GM19099 (cell line): Measurements from ENCODE around the gene CNPY1.
"Not testable (repeated sequence)": the region's sequence is repeated elsewhere in the genome, so short reads cannot be mapped to it uniquely, and the experiment has no call there.

Experiments used
- POLR2A ChIP-seq: IDR thresholded peaks from 3 replicates; pipeline ENCODE4 v1.6.1; 2011; ENCODE audit warnings: low read depth; ENCODE audit not compliant: insufficient read length; ENCODE audit errors: extremely low read depth

The CNPY1 gene

DNA sequence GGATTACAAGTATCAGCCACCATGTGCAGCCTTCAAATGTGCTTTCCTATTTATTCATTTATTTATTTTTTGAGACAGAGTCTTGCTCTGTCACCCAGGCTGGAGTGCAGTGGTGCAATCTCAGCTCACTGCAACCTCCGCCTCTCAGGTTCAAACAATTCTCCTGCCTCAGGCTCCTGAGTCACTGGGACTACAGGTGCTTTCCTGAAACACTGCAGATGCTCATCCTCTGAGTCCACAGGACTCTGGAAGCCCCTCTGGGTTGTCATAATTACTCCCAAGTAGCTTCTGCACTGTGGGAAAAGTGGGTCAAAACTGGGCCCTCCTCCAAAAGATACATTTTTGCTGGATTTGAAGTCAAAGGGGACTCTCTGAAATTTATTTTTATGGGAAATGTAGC is at the start of gene CNPY1:
Gene CNPY1 (minus strand): TSS at position 111 of the 400 bp plus-strand sequence. CDS start 630 bp downstream, outside the sequence.
- TF ChIP-seq POLR2A = not testable (repeated sequence)

DNA sequence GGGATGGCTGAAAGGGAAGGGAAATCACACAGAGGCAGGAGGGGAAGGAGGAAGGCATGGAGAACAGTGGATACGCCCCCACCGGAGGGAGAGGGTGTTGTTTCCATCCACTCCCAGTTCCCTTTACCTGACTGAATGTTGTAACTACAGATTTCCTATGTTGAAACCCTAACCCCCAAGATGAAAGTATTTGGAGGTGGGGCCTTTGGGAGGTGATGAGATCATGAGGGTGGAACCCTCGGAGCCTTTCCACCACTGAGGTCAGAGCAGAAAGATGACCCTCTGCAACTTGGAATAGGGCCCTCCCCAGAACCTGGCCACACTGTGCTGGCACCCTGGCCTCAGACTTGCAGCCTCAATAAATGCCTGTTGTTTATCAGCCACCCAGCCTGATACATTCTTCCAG is 48.6 kb upstream of the CNPY1 start:
- no peak for TF ChIP-seq POLR2A

DNA sequence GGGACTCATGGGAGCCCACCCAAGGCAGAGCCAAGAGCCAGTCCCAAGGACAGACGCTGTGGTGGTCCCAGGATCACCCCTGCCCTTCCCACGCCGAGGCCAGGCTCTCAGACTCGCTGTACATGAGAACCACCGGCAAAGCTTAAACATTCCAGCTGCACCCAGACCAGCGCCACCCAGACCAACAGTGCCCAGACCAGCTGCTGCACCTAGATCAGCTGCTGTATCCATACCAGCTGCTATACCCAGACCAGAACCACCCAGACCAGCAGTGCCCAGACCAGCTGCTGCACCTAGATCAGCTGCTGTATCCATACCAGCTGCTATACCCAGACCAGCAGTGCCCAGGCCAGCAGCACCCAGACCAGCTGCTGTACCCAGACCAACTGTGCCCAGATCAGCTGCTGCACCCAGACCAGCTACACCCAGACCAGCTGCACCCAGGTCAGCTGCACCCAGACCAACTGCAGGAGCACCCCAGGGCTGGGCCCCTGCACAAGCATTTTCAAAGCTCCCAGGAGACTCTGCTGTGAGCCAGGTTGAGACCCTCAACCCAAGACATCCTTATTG is 47.9 kb upstream of the CNPY1 start:
- no peak for TF ChIP-seq POLR2A

DNA sequence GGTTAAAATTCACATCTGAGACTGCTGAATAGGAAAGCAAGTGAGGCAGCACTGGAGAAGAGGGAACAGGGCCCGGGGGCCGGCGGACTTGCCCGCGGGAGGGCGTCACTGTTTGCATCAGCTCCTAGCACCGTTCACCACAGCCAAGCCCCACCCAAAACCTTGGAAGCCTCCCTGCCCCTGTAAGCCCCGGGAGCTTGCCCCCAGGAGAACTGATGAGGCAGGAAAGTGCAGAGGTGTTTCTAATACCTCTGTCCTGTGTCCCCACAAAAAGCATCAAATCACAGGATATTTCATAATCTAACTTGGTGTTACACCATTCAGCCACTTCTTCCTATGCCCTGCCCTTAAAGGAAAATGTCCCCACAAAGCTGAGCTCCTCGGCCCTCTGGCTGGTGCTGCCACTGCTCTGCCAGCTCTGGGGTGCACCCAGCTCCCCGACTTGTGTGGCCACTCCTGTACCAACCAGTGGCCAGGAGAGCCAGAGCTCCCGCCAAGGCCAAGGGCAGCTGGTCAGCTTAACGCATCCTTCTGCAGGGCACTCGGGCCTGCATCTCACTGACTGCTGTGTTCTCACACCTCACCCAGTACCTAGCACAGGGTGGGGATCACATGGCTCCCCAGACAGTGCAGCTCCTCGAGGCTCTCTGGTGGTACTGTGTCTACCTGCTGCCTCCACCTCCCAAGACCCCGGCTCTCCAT is 47.3 kb upstream of the CNPY1 start:
- TF ChIP-seq POLR2A = no peak

DNA sequence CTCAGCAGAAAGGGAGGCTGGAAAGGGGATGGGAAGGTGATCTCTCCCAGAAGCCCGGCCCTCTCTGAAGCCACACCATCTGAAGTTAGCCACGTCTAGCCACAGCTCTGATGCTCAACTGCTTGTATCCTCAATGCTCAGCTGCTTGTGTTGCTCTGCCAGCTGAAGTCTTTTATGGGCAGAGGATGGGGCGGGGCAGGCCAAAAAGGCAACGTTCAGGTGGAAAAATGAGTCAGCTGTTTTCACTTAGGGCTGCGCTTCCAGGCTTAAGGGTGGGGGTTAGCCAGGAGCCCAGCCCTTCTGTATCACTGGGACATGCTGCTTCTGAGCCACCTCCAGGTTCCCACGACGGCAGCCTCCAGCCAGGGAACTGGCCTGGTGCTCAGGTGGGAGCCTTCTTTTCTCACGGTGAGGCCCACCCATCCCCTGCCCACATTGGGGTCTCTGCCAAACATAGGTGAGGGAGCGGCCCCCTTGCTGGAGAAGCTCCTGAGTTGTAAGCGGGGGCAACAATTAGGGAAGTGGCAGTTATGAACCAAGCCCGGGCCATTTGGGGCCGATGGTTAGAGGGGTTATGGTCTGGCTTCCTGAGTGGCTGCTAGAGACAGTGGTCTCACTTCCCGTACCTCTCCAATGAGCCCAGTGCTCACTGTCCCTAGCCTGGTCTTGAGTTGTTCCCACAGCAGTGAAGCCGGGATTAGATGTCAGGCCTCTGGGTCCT is 44.9 kb upstream of the CNPY1 start:
- no peak for TF ChIP-seq POLR2A

DNA sequence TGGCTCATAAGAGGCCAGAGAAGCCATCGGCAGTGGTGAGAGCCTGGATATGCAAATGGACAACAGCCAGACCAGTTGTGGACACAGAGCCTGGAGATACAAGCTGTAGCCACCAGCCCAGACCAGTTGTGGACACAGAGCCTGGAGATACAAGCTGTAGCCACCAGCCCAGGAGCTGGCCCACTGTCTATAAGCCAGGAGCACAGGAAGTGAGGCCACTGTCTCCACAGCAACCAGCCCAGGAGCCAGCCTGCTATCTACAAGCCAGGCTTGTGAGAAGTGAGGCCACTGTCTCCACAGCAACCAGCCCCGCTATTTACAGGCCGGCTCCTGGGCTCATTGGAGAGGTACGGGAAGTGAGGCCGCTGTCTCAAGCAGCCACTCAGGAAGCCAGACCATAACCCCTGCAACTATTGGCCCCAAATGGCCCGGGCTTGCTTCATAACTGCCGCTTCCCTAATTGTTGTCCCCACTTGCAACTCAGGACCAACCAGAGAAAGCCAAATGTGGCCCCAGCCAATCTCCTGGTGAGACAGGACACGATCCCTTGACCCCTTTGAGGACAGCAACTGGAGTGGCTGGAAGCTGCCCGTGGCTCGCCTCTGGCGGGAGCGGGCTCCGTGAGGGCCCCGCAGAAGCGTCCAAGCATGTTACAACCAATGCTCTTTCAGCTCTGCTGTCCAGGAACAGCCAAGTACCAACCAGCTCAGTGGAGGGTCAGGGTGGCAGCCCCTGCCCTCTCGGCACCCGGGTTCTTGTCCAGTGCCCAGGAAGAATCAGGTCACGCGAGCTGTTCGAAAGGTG is 44.1 kb upstream of the CNPY1 start:
- TF ChIP-seq POLR2A = no peak

DNA sequence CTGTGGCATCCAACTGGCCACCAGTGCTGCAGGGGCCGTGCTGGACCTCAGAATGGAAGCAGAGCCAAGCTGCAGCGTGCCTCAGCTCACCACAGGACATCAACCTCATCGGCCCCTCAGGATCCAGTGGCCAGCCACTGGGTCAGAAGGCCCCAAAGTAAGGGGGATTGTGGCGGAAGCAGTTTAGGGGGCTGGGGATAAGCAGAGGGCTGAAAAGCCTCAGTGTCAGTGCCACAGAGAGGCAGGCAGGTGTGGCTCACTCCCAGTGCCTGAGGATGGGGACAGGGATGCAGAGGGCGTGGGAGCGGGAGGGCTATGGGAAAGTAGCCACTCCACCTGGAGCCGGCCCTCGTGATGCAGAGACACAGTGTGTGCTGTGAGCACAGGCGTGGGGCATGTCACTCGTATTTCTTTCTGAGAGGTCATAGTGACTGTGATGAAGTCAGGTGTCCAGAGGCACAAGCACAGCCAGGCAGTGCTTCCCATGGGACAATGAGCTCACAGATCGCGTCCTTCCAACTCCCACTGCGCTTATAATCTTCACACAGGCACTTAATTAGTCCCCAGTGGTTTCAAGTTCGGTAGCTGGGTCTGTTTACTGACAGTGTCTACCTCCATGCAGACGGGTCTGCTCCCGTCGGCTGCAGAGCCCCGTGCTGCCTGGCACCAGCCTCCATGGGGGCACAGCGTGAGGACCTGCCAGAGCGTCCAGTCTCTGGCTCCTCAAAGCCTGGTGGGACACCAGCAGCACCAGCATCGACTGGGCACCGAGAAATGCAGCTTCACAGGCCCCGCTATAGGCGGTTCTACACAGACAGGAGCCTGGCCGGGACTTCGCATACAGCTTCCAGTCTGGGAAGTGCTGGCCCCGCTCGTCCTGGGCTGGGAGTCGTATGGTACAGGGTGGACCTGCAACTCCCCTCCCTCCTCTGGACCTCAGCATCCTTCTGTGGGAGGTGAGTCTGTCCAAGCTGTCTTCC is 42.9 kb upstream of the CNPY1 start:
- TF ChIP-seq POLR2A = no peak

DNA sequence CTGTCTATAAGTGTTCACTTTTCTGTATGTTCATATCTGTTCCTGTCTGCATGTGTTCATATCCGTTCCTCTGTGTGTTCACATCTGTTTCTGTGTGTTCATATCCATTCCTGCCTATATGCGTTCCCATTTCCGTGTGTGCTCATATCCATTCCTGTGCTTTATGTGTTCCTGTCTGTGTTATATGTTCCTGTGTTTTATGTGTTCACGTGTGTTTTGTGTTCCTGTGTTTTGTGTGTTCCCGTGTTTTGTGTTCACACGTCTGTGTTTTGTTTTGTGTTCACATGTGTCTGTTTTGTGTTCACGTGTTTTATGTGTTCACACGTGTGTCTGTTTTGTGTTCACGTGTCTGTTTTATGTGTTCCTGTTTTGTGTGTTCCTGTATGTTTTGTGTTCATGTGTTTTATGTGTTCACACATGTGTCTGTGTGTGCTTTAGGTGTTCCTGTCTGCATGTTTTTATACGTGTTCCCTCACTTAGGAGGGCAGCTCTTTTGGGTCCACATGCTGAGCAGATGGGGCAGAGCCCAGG is 42.2 kb upstream of the CNPY1 start:
- TF ChIP-seq POLR2A = no peak

DNA sequence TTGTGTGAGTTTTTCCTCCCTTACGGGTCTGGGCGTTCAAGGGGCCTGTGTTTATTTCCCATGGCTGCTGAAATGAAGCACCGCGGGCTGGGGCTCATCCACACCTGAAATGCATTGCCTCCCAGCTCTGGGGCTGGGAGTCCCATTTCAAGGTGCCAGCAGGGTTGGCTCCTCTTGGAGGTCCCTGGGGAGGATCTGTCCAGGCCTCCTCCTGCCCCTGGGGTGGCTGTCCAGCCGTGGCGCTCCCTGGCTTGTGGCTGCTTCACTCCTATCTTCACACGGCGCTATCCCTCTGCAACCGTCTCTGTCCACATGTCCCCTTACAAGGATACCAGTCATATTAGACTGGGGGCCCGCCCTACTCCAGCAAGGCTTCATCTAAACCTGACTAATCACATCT is 41.1 kb upstream of the CNPY1 start:
- no peak for TF ChIP-seq POLR2A

DNA sequence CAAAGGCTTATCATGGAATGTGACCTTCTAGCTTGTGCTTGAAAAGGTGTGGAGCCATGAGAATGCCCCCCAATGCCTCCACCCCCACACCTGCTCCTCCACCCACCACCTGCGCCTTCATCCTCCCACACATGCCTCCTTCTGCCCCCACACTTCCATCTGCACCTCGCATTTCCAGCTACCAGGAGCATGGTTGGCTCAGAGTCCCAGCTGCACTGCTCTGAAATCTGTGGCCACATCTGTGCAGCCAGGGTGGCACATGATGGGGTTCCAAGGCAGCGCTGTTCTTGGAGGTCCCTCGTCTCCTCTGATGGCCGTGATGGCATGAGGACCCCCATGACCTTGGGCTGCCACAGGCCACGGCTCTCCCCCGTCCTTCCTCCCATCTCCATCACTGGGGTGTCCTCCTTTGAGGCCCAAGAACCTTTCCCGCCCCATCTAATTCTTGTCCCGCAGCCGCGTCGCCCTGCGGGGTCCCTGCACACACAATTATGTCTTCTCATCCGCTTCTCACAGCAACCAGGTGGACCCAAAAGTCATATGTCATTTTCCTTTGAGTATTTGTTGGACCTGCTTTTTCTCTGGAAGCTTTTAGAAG is 40.6 kb upstream of the CNPY1 start:
- TF ChIP-seq POLR2A = no peak

DNA sequence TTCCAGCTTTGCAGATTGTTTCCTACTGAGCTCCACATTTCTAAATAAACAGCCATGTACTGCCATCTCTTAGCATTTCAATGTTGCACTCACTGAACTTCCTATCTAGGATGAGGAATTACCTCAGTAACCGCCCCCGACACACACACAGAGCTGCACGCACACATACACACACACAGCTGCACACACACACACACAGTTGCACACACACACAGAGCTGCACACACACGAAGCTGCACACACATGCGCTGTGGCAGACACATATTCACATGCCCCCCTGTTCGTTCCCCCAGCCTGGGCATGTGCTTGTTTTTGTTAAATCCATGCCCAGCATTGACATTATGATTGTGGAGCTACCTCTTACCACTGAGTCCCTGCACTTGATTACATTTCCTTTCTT is 39.6 kb upstream of the CNPY1 start:
- TF ChIP-seq POLR2A = no peak

DNA sequence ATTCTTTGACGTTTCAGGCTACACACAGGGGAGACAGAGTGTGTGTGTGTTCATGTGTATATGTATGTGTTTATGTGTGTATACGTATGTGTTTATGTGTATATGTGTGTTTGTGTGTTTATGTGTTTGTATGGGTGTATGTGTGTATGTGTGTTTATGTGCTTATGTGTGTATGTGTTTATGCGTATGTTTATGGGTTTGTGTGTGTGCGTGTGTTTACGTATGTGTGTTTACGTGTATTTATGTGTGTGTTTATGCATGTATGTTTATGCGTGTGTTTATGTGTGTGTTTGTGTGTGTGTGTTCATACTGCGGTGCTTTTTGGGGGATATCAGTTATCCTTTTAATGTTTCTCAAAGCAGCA is 39.2 kb upstream of the CNPY1 start:
- no peak for TF ChIP-seq POLR2A

DNA sequence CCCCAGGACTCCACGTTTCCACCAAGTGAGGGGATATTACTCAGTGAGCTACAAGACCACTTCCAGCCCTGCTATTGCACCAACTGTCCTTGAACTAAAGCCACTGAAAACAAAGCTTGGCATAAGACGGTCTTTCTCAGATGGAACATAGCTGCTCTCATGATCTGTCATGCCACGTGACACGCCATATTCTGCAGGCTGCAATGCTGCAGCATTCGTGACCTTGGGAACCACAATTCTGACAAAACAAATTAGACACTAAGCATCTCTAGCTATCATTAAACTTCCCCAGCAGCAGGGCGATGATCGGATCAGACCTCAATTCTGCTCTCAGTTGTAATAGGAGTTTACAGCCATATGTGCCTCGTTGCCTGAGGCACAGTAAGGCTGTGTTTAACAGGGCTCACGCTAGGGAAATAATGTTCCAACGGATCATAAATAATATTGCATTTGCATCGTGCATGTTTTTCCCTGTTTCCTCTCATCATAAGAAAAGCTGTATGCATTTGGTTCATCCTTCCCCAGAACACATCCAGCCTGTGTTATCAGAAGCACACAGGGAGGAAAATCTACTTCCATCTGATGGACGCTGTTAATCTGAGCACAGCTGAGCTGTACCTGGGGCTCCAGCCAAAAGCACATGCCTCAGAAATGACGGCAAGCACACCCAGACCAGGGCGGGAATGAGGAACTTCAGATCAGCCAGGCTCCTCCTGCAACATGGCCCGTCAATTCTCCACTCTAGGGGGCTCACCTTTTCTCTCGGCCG is 38.6 kb upstream of the CNPY1 start:
- TF ChIP-seq POLR2A = no peak
